HepG2 (cell line): ENCODE data around the gene PRR35. TPM values are rescaled to one million over a fixed set of nuclear protein-coding genes. Genes with fewer than 3 reads are reported as not detected.

ENCODE experiments used
- ATAC-seq: fragments of 200-7000 bp; cut with Tn5 transposase; 3 replicates; pipeline ENCODE4 v1.9.1; 2020; ENCODE audit warnings: mild to moderate bottlenecking, moderate library complexity
- BruUV-seq: library from RNA; stranded (reverse); fragments of 400-500 nt; replicated peaks from 2 replicates; lab custom pipeline; 2021; lab: Mats Ljungman, UMichigan
- CTCF ChIA-PET: fragments of 300-600 bp; formaldehyde crosslinking; extraction: SDS; loops from one replicate; lab custom pipeline; 2021; ENCODE audit warnings: low total read pairs, inconsistent platforms, low intra/inter-chr PET ratio; lab: Yijun Ruan, JAX
- POLR2A ChIA-PET: fragments of 350-600 bp; sonication (Branson Sonifier 250); formaldehyde crosslinking; loops from one replicate; lab custom pipeline; 2020; ENCODE audit warnings: antibody characterized with exemption, inconsistent platforms; lab: Yijun Ruan, JAX
- DNase-seq: peaks from one replicate; pipeline ENCODE4 v3.0.0-alpha.2; 2015; ENCODE audit warnings: low spot score
- FAIRE-seq: peaks from 3 replicates; lab custom pipeline; 2011; peaks lifted over from hg19 to GRCh38; lab: Jason Lieb, UNC
- H2AFZ ChIP-seq: one replicate; pipeline ENCODE4 v1.6.1; 2011; ENCODE audit warnings: low read length, inconsistent platforms
- H3K27ac ChIP-seq: fragments of 300-600 bp; 3 replicates; pipeline ENCODE4 v1.8.0; 2011; ENCODE audit warnings: mixed run types, mild to moderate bottlenecking, mixed read lengths, low read length, inconsistent platforms; ENCODE audit not compliant: insufficient read depth; ENCODE audit errors: extremely low read length
- H3K27me3 ChIP-seq, 2 experiments: fragments of 200-600 bp in 1 of 2; 2 replicates in 1 of 2; 3 replicates in 1 of 2; pipeline versions ENCODE4 v1.6.0 to v1.8.0; 2011; ENCODE audit warnings: low read length in 2 of 2, mild to moderate bottlenecking in 2 of 2, moderate library complexity in 2 of 2, inconsistent platforms in 1 of 2; ENCODE audit not compliant: insufficient read depth in 2 of 2, control insufficient read depth in 1 of 2
- H3K36me3 ChIP-seq, 2 experiments: fragments of 200-600 bp in 1 of 2; replicated peaks in 1 of 2; 2 replicates in 1 of 2; 3 replicates in 1 of 2; pipeline versions ENCODE4 v1.5.1 to v1.8.0; 2011; ENCODE audit warnings: low read length in 2 of 2, inconsistent platforms in 1 of 2; ENCODE audit not compliant: insufficient read depth in 2 of 2, control insufficient read depth in 1 of 2
- H3K4me1 ChIP-seq: 2 replicates; pipeline ENCODE4 v1.5.1; 2012; ENCODE audit warnings: low read length, inconsistent platforms; ENCODE audit not compliant: insufficient read depth
- H3K4me2 ChIP-seq: 2 replicates; pipeline ENCODE4 v1.6.0; 2011; ENCODE audit warnings: low read depth, low read length, inconsistent platforms
- H3K4me3 ChIP-seq, 3 experiments: fragments of 200-600 bp in 1 of 3; sonication (generic), shearing (Covaris generic) in 1 of 3; replicated peaks in 1 of 3; 2 replicates each; pipeline ENCODE4 v1.5.1; 2011 to 2016; ENCODE audit warnings: low read length in 3 of 3, inconsistent platforms in 2 of 3, low read depth in 2 of 3, mild to moderate bottlenecking in 2 of 3, control low read depth in 1 of 3, mixed read lengths in 1 of 3; ENCODE audit not compliant: insufficient read depth in 1 of 3
- H3K79me2 ChIP-seq: one replicate; pipeline ENCODE4 v1.6.1; 2011; ENCODE audit warnings: low read length, inconsistent platforms; ENCODE audit not compliant: insufficient read depth
- H3K9ac ChIP-seq: 2 replicates; pipeline ENCODE4 v1.6.0; 2011; ENCODE audit warnings: mild to moderate bottlenecking, low read depth, low read length, inconsistent platforms; ENCODE audit not compliant: insufficient read depth
- H3K9me3 ChIP-seq: 2 replicates; pipeline ENCODE4 v1.5.1; 2012; ENCODE audit warnings: mild to moderate bottlenecking, low read length
- H4K20me1 ChIP-seq: 2 replicates; pipeline ENCODE4 v1.6.0; 2011; ENCODE audit warnings: inconsistent platforms, mild to moderate bottlenecking, low read length, moderate library complexity; ENCODE audit not compliant: insufficient read depth
- ATAD3A ChIP-seq: sonication (generic); formaldehyde crosslinking; IDR thresholded peaks from 2 replicates; pipeline ENCODE4 v1.4.0; 2020; ENCODE audit warnings: missing genetic modification reagents
- DNMT1 ChIP-seq: sonication (generic); formaldehyde crosslinking; IDR thresholded peaks from 2 replicates; pipeline ENCODE4 v1.5.1; 2020; ENCODE audit warnings: mild to moderate bottlenecking, missing genetic modification reagents
- FLYWCH1 ChIP-seq: sonication (generic); formaldehyde crosslinking; IDR thresholded peaks from 2 replicates; pipeline ENCODE4 v1.8.1; 2023; ENCODE audit warnings: mild to moderate bottlenecking, missing genetic modification reagents
- FOXK1 ChIP-seq: sonication (generic); formaldehyde crosslinking; IDR thresholded peaks from 2 replicates; pipeline ENCODE4 v1.4.0; 2020; ENCODE audit warnings: low read depth, missing genetic modification reagents, borderline replicate concordance
- HMGA1 ChIP-seq: sonication (generic); formaldehyde crosslinking; conservative IDR thresholded peaks from 2 replicates; pipeline ENCODE4 v1.4.0; 2020; ENCODE audit warnings: missing genetic modification reagents
- MAZ ChIP-seq, 2 experiments: sonication (generic) in 1 of 2; formaldehyde crosslinking in 1 of 2; IDR thresholded peaks; 2 replicates each; pipeline versions ENCODE4 v1.5.0 to v1.6.1; 2012 to 2020; ENCODE audit warnings: low read depth in 2 of 2, mild to moderate bottlenecking in 2 of 2, borderline replicate concordance in 1 of 2, improper control_type of control experiment in 1 of 2, low read length in 1 of 2, missing genetic modification reagents in 1 of 2, moderate library complexity in 1 of 2
- NR1H2 ChIP-seq: sonication (generic); formaldehyde crosslinking; IDR thresholded peaks from 2 replicates; pipeline ENCODE4 v1.8.1; 2022; ENCODE audit warnings: low read depth, missing genetic modification reagents, borderline replicate concordance
- SRSF1 ChIP-seq: fragments of 200-400 bp; formaldehyde crosslinking; optimal IDR thresholded peaks from 2 replicates; pipeline ENCODE3; 2017; ENCODE audit warnings: mild to moderate bottlenecking, low read depth, low read length, moderate library complexity
- ZFP62 ChIP-seq: sonication (generic); formaldehyde crosslinking; IDR thresholded peaks from 2 replicates; pipeline ENCODE4 v1.4.0; 2020; ENCODE audit warnings: missing genetic modification reagents
- ZNF790 ChIP-seq: sonication (generic); formaldehyde crosslinking; IDR thresholded peaks from 2 replicates; pipeline ENCODE4 v1.8.0; 2022; ENCODE audit warnings: missing genetic modification reagents, mild to moderate bottlenecking, borderline replicate concordance
- WGBS: methylation state at CpG from one replicate; pipeline ENCODE4 v1.1.6; 2017; ENCODE audit warnings: low lambda C conversion rate; 5-methylcytosine and 5-hydroxymethylcytosine counted together
- in situ Hi-C: cut with HindIII; loops from 2 replicates; pipeline ENCODE4 v1.10.0; 2017; ENCODE audit warnings: low pct_unique_long_range_greater_than_20kb; ENCODE audit not compliant: extremely low pct_ligation_motif_present
- intact Hi-C: fragments of 100-400 bp; cut with micrococcal nuclease; formaldehyde crosslinking; loops from one replicate; pipeline ENCODE4 v1.10.0; 2022; ENCODE audit not compliant: unreplicated experiment
- polyA plus RNA-seq, 8 experiments: library from polyadenylated mRNA; depleted of rRNA in 3 of 8; stranded (reverse) in 7 of 8; unstranded in 1 of 8; fragments of >200 nt; fragmentation: Illumina TruSeq in 4 of 8; extraction: Trizol in 4 of 8; gene quantifications; 2 replicates each; pipeline versions ENCODE4 v1.2.1 to v1.2.3, GENCODE V29; 2011 to 2016; ENCODE audit warnings: low read depth in 4 of 8, missing spikeins in 1 of 8, mixed read lengths in 1 of 8; ENCODE audit not compliant: insufficient read depth in 1 of 8
- total RNA-seq, 5 experiments: library from RNA; depleted of rRNA; stranded (reverse); fragments of >200 nt; fragmentation: Illumina TruSeq; extraction: Trizol; gene quantifications; 2 replicates each; pipeline ENCODE4 v1.2.3, GENCODE V29; 2016; ENCODE audit warnings: low read depth in 1 of 5
- TF ChIP-seq, protein P1 (sequence below): sonication (generic); formaldehyde crosslinking; IDR thresholded peaks from 2 replicates; pipeline ENCODE4 v1.4.0; 2020; ENCODE audit warnings: missing genetic modification reagents
- TF ChIP-seq, protein P2 (sequence below): sonication (generic); formaldehyde crosslinking; IDR thresholded peaks from 2 replicates; pipeline ENCODE4 v1.4.0; 2020; ENCODE audit warnings: missing genetic modification reagents, mild to moderate bottlenecking, borderline replicate concordance
- TF ChIP-seq, protein P3 (sequence below): sonication (generic); formaldehyde crosslinking; IDR thresholded peaks from 2 replicates; pipeline ENCODE4 v1.5.0; 2020; ENCODE audit warnings: missing genetic modification reagents

The PRR35 gene
- total and polyA plus RNA-seq, 2 of the 13 experiments (the other 11 are each of a cell fraction or from before 2014, with no cell fraction given): 0.07 to 0.16 TPM

DNA sequence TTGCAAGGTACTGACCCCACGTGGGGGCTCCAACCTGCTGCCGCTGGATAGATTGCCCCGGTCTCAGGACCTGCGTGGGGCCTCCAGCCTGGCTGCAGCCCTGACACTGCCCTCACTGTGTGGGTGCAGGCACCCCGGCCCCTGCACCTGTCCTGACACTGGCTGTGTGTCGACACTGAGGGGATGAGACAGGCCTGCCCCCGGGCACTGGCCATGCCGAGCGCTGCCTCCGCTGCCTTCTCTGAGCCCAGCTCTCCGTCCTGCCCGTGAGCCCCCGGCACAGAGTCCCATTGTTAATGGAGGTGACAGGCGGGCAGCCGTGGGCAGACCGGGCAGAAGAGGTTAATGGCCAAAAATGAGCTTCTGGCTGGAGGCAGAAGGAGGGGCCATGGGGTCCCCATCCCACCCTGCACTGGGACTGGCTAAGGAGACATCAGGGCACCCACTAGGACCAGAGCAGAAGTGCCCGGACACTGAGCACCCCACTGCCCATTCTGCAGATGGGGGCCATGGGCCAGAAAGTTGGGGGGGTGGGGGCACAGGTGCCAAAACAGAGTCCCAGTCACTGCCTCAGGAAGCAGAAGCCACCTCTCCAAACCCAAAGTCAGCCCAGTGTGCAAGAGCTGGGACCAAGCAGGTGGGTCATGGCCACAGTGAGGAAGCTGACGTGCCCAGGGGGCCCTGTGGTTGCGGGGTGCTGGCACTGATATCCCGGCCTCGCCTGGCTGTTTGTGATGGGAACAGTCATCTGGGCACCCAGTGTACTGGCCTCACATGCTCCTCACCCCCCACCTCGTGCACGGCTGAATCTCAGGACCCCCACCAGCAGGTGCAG lies 2.5 kb upstream of the PRR35 start (continued):
- TF ChIP-seq MAZ (IDR thresholded peaks at IDR 0.05; ENCODE audit: borderline replicate concordance, low read depth, low read length) (no peak), MAZ (CRISPR knock-in tag; IDR thresholded peaks at IDR 0.05; ENCODE audit: low read depth) (no peak), SRSF1 (peak; percentile 13), ATAD3A (CRISPR knock-in tag) (no peak)

DNA sequence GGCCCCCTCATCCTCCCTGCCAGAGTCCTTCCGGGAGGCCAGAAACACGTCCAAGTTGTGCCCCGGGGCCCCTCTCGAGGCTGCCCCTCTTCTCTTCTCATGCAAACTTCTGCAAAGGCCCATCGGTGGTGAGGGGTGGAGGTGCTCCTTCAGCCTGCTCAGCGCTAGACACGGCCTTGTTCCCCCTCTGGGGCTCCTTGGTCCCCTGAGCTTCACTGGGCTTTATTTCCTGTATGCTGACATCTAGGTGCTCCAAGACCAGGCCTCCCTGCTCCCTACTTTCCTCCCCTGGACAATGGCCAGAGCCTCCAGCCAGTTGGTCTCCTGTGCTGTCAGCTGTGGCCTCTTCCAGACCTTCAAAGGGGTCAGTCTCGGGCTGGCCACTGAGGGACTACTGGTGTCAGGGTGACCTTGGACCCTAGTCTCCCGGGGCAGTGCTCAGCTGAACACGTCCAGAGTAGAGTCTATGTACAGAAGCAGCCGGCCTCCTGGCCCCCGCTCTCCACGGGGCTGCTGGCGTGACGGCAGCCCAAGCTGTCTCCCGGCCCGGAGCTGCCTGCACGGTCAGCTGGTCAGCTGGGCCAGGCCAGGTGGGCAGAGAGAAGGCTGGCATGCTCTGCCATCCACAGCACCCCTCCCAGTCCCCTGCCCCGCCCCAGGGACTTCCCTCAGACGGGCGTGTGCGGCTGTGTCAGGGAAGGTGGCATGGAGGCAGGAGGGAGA lies 1.7 kb upstream of the PRR35 start:
- Histone ChIP-seq H3K27ac (peak overlapping the region; percentile 43), H3K9ac (peak overlapping the region; percentile 49; the same call in 1 of the 2 replicates), H3K27me3 (peaks cover 11 to 39% of the 10 kb centered on the region in 2 experiments; a peak in 4 of 5 replicates), H4K20me1 (no peaks in the 10 kb centered on the region), H3K9me3 (no peaks in the 10 kb centered on the region), H3K36me3 (no peaks in the 10 kb centered on the region), H3K4me1 (peaks cover 76% of the 10 kb centered on the region), H3K79me2 (no peaks in the 10 kb centered on the region), H3K4me3 (peak overlapping the region; percentile 5 to 67 (median 25); a peak in 4 of 6 replicates), H3K4me2 (peak overlapping the region; percentile 85), H2AFZ (no peak overlapping the region)
- CTCF ChIA-PET: no interaction called here
- DNase-seq: peak; percentile 80
- in situ Hi-C loops (no loop called here), intact Hi-C loops (no loop called here)
- BruUV-seq: no TSS peak
- 3% methylated on average over 9 of the region's 22 CpGs for WGBS
- peak; percentile 75 for FAIRE-seq
- ATAC-seq: peak; percentile 68
- POLR2A ChIA-PET: interaction anchor here (0.8 to 2.3 kb wide), 10 partner anchors 8 to 156 kb away, joined by 3 to 17 read pairs (median 4); partner anchors contain the start of gene NHLRC4
- TF ChIP-seq ZFP62 (CRISPR knock-in tag): no peak
- TF ChIP-seq FLYWCH1 (CRISPR knock-in tag): no peak
- no peak for TF ChIP-seq DNMT1 (CRISPR knock-in tag)
- no peak for TF ChIP-seq HMGA1
- no peak for TF ChIP-seq ZNF790 (CRISPR knock-in tag)
- TF ChIP-seq, protein P1, sequence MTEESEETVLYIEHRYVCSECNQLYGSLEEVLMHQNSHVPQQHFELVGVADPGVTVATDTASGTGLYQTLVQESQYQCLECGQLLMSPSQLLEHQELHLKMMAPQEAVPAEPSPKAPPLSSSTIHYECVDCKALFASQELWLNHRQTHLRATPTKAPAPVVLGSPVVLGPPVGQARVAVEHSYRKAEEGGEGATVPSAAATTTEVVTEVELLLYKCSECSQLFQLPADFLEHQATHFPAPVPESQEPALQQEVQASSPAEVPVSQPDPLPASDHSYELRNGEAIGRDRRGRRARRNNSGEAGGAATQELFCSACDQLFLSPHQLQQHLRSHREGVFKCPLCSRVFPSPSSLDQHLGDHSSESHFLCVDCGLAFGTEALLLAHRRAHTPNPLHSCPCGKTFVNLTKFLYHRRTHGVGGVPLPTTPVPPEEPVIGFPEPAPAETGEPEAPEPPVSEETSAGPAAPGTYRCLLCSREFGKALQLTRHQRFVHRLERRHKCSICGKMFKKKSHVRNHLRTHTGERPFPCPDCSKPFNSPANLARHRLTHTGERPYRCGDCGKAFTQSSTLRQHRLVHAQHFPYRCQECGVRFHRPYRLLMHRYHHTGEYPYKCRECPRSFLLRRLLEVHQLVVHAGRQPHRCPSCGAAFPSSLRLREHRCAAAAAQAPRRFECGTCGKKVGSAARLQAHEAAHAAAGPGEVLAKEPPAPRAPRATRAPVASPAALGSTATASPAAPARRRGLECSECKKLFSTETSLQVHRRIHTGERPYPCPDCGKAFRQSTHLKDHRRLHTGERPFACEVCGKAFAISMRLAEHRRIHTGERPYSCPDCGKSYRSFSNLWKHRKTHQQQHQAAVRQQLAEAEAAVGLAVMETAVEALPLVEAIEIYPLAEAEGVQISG (CRISPR knock-in tag): peak; percentile 66
- TF ChIP-seq NR1H2: no peak
- TF ChIP-seq FOXK1: peak; percentile 60; the same call in 1 of the 2 replicates
- TF ChIP-seq, protein P2, sequence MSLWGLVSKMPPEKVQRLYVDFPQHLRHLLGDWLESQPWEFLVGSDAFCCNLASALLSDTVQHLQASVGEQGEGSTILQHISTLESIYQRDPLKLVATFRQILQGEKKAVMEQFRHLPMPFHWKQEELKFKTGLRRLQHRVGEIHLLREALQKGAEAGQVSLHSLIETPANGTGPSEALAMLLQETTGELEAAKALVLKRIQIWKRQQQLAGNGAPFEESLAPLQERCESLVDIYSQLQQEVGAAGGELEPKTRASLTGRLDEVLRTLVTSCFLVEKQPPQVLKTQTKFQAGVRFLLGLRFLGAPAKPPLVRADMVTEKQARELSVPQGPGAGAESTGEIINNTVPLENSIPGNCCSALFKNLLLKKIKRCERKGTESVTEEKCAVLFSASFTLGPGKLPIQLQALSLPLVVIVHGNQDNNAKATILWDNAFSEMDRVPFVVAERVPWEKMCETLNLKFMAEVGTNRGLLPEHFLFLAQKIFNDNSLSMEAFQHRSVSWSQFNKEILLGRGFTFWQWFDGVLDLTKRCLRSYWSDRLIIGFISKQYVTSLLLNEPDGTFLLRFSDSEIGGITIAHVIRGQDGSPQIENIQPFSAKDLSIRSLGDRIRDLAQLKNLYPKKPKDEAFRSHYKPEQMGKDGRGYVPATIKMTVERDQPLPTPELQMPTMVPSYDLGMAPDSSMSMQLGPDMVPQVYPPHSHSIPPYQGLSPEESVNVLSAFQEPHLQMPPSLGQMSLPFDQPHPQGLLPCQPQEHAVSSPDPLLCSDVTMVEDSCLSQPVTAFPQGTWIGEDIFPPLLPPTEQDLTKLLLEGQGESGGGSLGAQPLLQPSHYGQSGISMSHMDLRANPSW (CRISPR knock-in tag): no peak
- TF ChIP-seq, protein P3, sequence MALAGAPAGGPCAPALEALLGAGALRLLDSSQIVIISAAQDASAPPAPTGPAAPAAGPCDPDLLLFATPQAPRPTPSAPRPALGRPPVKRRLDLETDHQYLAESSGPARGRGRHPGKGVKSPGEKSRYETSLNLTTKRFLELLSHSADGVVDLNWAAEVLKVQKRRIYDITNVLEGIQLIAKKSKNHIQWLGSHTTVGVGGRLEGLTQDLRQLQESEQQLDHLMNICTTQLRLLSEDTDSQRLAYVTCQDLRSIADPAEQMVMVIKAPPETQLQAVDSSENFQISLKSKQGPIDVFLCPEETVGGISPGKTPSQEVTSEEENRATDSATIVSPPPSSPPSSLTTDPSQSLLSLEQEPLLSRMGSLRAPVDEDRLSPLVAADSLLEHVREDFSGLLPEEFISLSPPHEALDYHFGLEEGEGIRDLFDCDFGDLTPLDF: no peak
